GM12873 (cell line): ENCODE data around the gene HOXA6.
A peak's percentile ranks its signal among the peaks of the same experiment; 100 is the strongest.

Experiments used
- TF ChIP-seq, protein P1 (sequence below): IDR thresholded peaks from 2 replicates; pipeline ENCODE4 v1.5.1; 2012; ENCODE audit warnings: low read depth, mild to moderate bottlenecking, moderate library complexity, low read length, control low read depth; ENCODE audit not compliant: insufficient read depth; ENCODE audit errors: missing control alignments

HOXA6 gene

DNA sequence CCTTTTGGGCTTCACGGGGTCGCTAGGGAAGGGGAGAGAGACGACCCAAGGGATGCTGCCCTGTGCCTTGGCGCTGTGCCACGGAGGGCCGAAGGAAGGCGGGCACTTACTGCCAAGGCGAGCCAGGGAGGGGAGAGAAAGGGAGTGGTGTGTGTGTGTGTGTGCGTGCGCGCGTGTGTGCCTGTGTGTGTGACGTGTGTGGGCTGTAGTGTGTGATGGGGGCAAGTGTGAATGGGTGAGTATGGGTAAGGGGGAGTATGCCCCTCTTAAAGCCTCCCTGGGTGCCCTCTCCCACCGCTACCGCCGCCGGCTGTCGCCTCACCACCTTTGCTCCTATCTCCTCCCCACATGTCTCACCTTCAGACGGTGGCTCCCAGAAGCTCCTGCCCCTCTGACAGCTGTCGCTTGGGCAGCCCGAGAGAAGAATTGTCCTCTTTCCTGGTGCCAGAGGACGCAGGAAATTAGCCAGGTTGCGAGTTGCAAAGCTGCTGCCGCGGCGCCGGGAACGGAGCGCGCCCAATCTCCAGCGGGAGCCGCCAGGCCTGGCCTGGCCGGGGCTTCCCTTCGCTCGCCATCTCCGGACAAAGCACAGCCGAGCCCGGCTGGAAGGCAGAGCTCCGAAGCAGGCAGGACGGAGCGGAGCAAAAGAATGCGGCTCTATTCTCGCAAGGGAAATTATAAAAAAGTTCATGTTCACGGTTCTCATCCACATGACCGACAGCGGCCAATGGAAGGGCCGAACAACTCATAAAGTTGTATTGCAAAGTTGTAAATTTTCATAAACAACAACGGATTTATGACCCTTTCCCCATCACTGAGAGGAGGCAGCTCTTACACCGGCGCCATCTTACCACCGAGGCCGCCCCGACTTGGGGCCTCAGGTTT, 4.6 kb upstream of the HOXA6 start, which contains the start of gene HOXA3:
Gene HOXA3, minus strand, starts transcription at position 653 of the 885 bp plus-strand sequence. CDS start 41,943 bp downstream, outside the sequence.
- TF ChIP-seq, protein P1, sequence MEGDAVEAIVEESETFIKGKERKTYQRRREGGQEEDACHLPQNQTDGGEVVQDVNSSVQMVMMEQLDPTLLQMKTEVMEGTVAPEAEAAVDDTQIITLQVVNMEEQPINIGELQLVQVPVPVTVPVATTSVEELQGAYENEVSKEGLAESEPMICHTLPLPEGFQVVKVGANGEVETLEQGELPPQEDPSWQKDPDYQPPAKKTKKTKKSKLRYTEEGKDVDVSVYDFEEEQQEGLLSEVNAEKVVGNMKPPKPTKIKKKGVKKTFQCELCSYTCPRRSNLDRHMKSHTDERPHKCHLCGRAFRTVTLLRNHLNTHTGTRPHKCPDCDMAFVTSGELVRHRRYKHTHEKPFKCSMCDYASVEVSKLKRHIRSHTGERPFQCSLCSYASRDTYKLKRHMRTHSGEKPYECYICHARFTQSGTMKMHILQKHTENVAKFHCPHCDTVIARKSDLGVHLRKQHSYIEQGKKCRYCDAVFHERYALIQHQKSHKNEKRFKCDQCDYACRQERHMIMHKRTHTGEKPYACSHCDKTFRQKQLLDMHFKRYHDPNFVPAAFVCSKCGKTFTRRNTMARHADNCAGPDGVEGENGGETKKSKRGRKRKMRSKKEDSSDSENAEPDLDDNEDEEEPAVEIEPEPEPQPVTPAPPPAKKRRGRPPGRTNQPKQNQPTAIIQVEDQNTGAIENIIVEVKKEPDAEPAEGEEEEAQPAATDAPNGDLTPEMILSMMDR: no peak

DNA sequence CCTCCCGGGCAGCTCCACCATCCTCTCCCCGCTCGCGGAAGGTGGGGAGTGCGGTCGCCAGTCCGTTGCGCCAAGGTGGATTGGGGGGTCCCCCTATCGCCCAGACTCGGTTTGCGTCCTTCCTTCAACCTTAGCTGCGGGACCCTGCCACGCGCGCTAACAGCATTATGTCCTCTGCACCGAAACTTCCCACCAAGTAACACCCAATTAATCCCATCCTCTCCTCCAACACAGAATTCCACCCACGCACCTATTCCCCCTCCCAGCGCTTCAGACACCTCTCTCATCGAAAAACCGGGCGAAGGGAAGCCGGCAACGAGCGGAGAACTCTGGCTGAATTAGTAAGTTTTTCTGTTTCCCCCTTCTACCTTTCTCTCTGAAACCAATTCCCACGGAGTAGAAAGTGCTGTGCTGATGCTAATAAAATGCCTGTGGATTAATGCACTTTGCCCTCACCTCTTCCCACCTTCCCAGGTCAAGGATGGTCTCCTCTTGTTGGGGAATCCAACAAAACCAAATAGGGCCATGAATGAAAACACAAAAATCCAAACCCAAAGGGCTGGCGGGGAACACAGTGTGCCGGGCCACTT, 3.9 kb upstream of the HOXA6 start:
- TF ChIP-seq, protein P1: no peak

DNA sequence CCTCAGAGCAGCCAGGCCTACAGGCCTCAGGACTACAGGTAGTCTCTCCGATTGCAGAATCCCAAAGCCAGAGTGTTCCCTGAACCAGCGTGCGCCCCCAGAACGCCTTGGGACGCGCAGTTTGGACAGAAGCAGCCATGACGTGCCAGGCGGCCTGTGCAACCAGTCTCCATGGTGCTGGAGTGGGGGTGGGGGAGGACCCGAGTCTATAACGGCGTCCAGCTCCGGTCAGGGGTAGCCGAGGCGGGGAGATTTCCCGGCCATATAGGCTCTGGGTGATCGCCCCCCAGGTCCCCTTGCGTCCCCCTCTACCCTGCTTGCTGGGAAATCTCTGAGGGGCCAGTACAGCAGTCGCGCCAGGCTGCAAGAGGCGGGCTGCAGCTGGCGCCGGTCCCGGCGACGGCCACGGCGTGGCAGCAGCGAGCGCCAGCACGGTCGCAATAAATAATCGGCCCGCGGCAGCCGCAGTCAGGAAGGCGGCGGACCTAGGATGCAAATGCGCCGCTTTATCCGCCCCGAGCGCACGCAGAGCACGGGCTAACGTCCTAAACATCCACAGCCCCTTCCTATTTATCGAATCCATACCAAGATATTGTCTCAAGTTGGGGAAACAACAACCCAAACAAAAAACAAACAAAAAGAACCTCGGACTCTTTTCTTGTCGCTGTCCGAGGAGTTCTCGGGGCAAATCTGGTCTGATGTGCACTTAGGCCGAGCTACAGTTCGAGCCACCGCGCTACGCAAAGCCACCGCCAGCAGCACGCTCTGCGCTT, 3.2 kb upstream of the HOXA6 start:
- TF ChIP-seq, protein P1: peak; percentile 80

DNA sequence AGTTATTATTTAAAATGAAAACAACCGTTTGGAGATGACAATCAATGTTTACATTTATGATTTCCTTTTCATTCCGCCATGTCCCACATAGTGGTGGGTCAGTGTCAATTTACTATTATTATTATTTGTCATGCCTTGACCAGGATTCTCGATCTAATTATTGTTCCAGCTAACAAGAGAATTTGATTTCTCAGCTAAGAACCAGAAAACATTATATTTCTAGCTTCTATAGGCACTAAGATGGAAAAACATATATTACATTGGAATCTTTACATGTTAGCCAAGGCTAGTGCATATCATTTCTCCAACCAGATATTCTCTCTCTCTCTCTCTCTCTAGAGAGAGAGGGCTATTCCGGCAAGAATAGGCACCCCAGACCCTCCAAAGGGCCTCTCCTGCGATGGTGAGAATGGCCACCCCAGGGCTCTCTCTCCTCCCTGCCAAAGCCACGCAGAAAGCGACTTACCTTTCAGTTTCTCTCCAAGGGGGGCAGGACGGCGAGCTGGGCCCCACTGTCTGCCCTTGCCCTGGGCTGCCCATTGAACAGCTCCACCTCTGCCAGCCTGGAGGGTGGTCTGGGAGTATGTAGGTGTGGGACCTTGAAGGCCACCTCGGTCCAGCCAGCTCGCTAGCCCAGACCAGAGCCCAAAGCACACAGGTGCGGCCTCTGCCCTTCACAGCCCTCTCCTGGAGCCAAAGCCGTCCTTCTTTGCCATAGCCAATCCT, 2.4 kb upstream of the HOXA6 start:
- TF ChIP-seq, protein P1: no peak

DNA sequence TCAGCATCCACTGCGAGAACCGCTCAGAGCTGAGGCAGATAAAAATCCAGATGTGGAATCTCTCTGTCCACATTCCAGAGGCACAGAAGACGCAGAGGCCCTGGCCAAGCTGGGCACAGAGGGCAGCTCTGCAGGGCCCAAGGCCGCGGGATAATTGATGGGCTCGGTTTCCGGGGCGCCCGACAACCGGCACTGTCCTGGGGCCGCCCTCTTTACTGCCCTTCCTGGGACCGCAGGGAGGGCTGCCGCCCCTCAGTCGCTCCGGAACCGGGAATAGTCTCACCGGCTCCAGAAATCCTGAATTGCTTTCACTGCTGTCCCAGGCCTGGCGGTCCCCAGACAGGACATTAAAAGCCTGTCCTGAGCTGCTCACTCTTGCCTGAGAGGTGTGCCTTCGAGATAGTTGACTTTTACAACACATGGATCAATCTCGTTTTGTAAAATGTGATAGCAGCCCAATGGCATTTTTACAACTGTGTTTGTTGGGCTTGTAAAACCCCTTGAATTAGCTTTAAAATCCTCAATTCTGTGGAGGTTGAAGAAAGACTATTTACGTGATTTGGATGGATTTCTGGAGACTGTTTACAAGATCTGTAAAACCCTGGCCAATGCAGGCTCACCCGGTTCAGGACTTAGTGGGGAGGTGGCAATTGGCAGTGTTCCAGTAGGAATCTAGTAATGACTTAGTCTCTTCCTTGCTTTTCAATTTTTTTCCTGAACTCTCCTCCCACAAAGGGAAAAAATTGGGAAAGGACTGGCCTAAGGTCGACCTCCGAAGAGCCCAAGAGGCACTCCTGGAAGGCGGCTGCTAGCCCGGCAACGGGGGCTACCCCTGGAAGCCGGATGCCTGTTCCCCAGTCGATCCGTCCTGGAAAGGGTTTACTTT, 1.4 kb upstream of the HOXA6 start:
- TF ChIP-seq, protein P1: no peak

DNA sequence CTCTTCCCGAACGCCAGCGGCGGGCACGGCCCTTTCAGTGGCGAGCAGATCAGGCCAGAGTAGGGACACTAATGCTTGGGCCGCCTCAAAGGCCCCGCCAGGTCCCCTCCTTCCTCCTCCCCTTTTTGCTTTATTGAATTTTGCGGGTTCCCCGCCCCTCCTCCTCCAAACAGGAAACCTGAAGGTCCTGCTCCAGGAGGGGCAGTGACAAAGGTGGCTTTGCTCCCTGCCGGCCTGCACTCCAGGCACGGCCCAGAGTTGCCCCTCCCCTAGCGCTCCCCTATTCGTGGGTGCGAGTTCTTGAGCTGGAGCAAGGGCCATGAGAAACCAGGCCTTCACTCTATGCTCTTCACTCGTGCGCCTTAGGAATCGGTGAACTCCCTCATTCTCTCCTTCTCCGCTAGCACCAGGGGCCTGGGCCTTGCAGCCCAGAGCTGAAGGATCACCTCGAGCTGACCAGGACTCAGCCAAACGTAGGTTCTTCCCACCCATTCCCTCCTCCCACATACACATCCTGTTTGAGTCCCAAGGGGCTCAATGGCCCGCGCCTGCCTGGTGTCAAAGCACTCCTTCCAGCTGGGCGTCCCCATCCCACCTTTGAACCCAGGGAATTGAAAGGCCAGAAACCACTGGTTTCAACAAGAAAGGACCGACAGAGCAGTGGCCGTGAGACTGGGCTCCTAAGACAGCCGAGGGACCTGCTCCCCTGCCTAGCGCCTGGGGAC, 619 bp upstream of the HOXA6 start:
- TF ChIP-seq, protein P1: no peak
